ENCODE measurements around the gene GLCCI1. TPM values are rescaled to one million over a fixed set of nuclear protein-coding genes. Genes with fewer than 3 reads are reported as not detected.

Gene GLCCI1
- total and polyA plus RNA-seq, 2 of the 8 experiments (the other 6 are each of a cell fraction or from before 2014, with no cell fraction given), result 12.4 to 27.7 TPM

- 87% methylated on average over 3 of the region's 3 CpGs; no CpG with 5 or more reads in 1 of the 2 experiments for WGBS, 2 experiments (ENCODE audit: extremely low coverage in 1 of 2, insufficient coverage in 1 of 2, insufficient read length in 1 of 2, insufficient replicate concordance in 2 of 2, low coverage in 1 of 2, low lambda C conversion rate in 2 of 2, missing lambda C conversion rate in 1 of 2)
- CTCF ChIA-PET (ENCODE audit: partially characterized antibody), result interaction anchor here (1.0 kb wide), 1 partner anchor 284 kb away, joined by 4 read pairs; no protein-coding TSS in a partner anchor
Measured at GRCh38 chr7:7946486-7946885, 22.1 kb upstream of the GLCCI1 start.

More at GRCh38 chr7:7946486-7946885, 22.1 kb upstream of the GLCCI1 start:
- Histone ChIP-seq H4K8ac (ENCODE audit: extremely low read depth, insufficient read depth, low read length) (no peak overlapping the region), H2AK5ac (ENCODE audit: low read depth, low read length) (no peak overlapping the region), H2BK12ac (ENCODE audit: low read depth, low read length) (no peak overlapping the region), H2BK5ac (ENCODE audit: low read depth, low read length) (no peak overlapping the region), H3K9me3 (ENCODE audit: insufficient read depth in 2 of 2, low read depth in 1 of 2, low read length in 1 of 2) (no peaks in the 10 kb centered on the region), H2AFZ (ENCODE audit: low read length) (no peak overlapping the region), H3K27me3 (replicated peaks in 1 of 4; ENCODE audit: control insufficient read depth in 3 of 4, extremely low read depth in 1 of 4, insufficient read depth in 3 of 4, low read length in 3 of 4) (no peaks in the 10 kb centered on the region), H3K23me2 (ENCODE audit: low read depth, low read length) (no peaks in the 10 kb centered on the region), H3K18ac (ENCODE audit: extremely low read depth, low read length) (no peak overlapping the region), H3K27ac (ENCODE audit: low read depth, low read length) (no peak overlapping the region), H3K79me1 (ENCODE audit: low read depth, low read length) (no peaks in the 10 kb centered on the region), H3K4me1 (replicated peaks in 1 of 4; ENCODE audit: control insufficient read depth in 3 of 4, insufficient read depth in 4 of 4, low read length in 3 of 4) (no peaks in the 10 kb centered on the region; a peak in 1 of 7 replicates), H3K23ac (ENCODE audit: insufficient read length) (no peak overlapping the region), H3K56ac (replicated peaks; ENCODE audit: insufficient read length, low read depth, low read length) (no peak overlapping the region), H3K4me2 (ENCODE audit: insufficient read depth in 1 of 2, low read depth in 2 of 2, low read length in 2 of 2) (no peak overlapping the region), H3K4ac (replicated peaks; ENCODE audit: insufficient read length, low read depth, low read length) (no peak overlapping the region), H4K20me1 (replicated peaks in 1 of 2; ENCODE audit: control insufficient read depth in 1 of 2, insufficient read depth in 2 of 2, low read length in 2 of 2) (no peaks in the 10 kb centered on the region), H3K4me3 (ENCODE audit: extremely low read depth in 1 of 4, insufficient read depth in 2 of 4, low read depth in 3 of 4, low read length in 4 of 4) (no peak overlapping the region), H3K36me3 (ENCODE audit: control insufficient read depth in 2 of 4, insufficient read depth in 4 of 4, low read length in 3 of 4) (no peaks in the 10 kb centered on the region), H3K14ac (ENCODE audit: insufficient read length) (no peak overlapping the region), H4K91ac (replicated peaks; ENCODE audit: insufficient read length, low read length) (no peak overlapping the region), H3K79me2 (ENCODE audit: control insufficient read depth in 1 of 2, insufficient read depth in 2 of 2, low read length in 2 of 2) (no peaks in the 10 kb centered on the region), H2BK15ac (ENCODE audit: low read length) (no peak overlapping the region), H3K9ac (replicated peaks in 1 of 4; ENCODE audit: extremely low read depth in 1 of 4, low read depth in 3 of 4, low read length in 3 of 4) (no peak overlapping the region), H2BK20ac (ENCODE audit: low read length) (no peak overlapping the region), H4K5ac (ENCODE audit: insufficient read length, low read depth, low read length) (no peak overlapping the region), H2BK120ac (replicated peaks; ENCODE audit: low read depth, low read length) (no peak overlapping the region)
- POLR2A ChIA-PET (ENCODE audit: partially characterized antibody), result interaction anchor here (1.5 kb wide), 1 partner anchor 23 kb away, joined by 3 read pairs; no protein-coding TSS in a partner anchor
- DNase-seq (ENCODE audit: low read depth in 1 of 2, low spot score in 2 of 2) (no peak), FAIRE-seq (no peak)
- no peak for TF ChIP-seq FOSL1 (IDR thresholded peaks at IDR 0.05; ENCODE audit: insufficient read depth, low read depth, low read length)
- no peak for TF ChIP-seq SRF (IDR thresholded peaks at IDR 0.05; ENCODE audit: low read depth, low read length)
- TF ChIP-seq TEAD4 (IDR thresholded peaks at IDR 0.05; ENCODE audit: low read depth, low read length), result no peak
- no peak for TF ChIP-seq JUND (IDR thresholded peaks at IDR 0.05; ENCODE audit: low read length)
- TF ChIP-seq TAF7 (optimal IDR thresholded peaks at IDR 0.05; ENCODE audit: borderline replicate concordance, low read depth, low read length), result no peak
- TF ChIP-seq RXRA (IDR thresholded peaks at IDR 0.05; ENCODE audit: insufficient read depth, low read depth, low read length), result no peak
